Measurements from ENCODE around the gene FOXN3.

- TF ChIP-seq TBL1XR1 (IDR thresholded peaks at IDR 0.05; ENCODE audit: low read depth, low read length) (no peak), CTCF (IDR thresholded peaks at IDR 0.05 in 2 of 3, conservative IDR thresholded peaks at IDR 0.05 in 1 of 3; ENCODE audit: control insufficient read depth in 2 of 3, extremely low read depth in 1 of 3, insufficient read depth in 1 of 3, low read depth in 3 of 3, low read length in 3 of 3) (no peak), ZNF384 (IDR thresholded peaks at IDR 0.05; ENCODE audit: borderline replicate concordance, low read depth, low read length) (no peak), YBX1 (IDR thresholded peaks at IDR 0.05) (no peak), TAF1 (IDR thresholded peaks at IDR 0.05; ENCODE audit: borderline replicate concordance, low read depth, low read length) (no peak), NFYB (IDR thresholded peaks at IDR 0.05; ENCODE audit: insufficient read depth, low read depth, low read length) (no peak)
These were observed 35.2 kb upstream of the FOXN3 start for GRCh38 chr14:89452281-89452680.
